ENCODE measurements around the gene SHOC2.

- no peak for TF ChIP-seq CTCF (IDR thresholded peaks at IDR 0.05)
- TF ChIP-seq POLR2A (IDR thresholded peaks at IDR 0.05): no peak
Measured at GRCh38 chr10:110914431-110914830, 5.0 kb upstream of the SHOC2 start.
